GM12864 (cell line): ENCODE data around the gene TBL1XR1.
"Not testable (repeated sequence)": the region's sequence is repeated elsewhere in the genome, so short reads cannot be mapped to it uniquely, and the experiment has no call there.

Experiments used
- DNase-seq: peaks from one replicate; pipeline ENCODE4 v3.0.0-alpha.2; 2011; ENCODE audit warnings: low read depth
- H3K4me3 ChIP-seq: 2 replicates; pipeline ENCODE4 v1.5.1; 2011; ENCODE audit warnings: mild to moderate bottlenecking, low read depth, low read length, control low read depth
- CTCF ChIP-seq: IDR thresholded peaks from 2 replicates; pipeline ENCODE4 v1.5.1; 2011; ENCODE audit warnings: low read depth, mild to moderate bottlenecking, moderate library complexity, low read length, control low read depth, inconsistent platforms; ENCODE audit errors: missing control alignments

TBL1XR1 gene

GRCh38 chr3:177162742-177163141, 34.5 kb downstream of the TBL1XR1 start:
- no peak for DNase-seq
- TF ChIP-seq CTCF: no peak
- no peak overlapping the region for H3K4me3 ChIP-seq

- DNase-seq, H3K4me3 ChIP-seq: not testable (repeated sequence)
These were observed 35.7 kb downstream of the TBL1XR1 start for GRCh38 chr3:177161603-177162002.

GRCh38 chr3:177158461-177158860, 38.8 kb downstream of the TBL1XR1 start:
- DNase-seq: no peak
- no peak for TF ChIP-seq CTCF
- H3K4me3 ChIP-seq: no peak overlapping the region

- no peak for TF ChIP-seq CTCF
- H3K4me3 ChIP-seq: no peak overlapping the region
- no peak for DNase-seq
These were observed 39.8 kb downstream of the TBL1XR1 start for GRCh38 chr3:177157492-177157891.

GRCh38 chr3:177154733-177155132, 42.5 kb downstream of the TBL1XR1 start:
- DNase-seq: no peak
- no peak overlapping the region for H3K4me3 ChIP-seq
- no peak for TF ChIP-seq CTCF

- H3K4me3 ChIP-seq: no peak overlapping the region; the same call in 1 of the 2 replicates
- no peak for DNase-seq
- TF ChIP-seq CTCF: no peak
These were observed 46.2 kb downstream of the TBL1XR1 start for GRCh38 chr3:177150970-177151627.

- H3K4me3 ChIP-seq: no peak overlapping the region; the same call in 1 of the 2 replicates
- TF ChIP-seq CTCF: no peak
- DNase-seq: no peak
These were observed 46.9 kb downstream of the TBL1XR1 start for GRCh38 chr3:177150218-177150916.
